Smooth muscle cell (in vitro differentiated cells): Measurements from ENCODE around the gene SOX10. TPM values are rescaled to one million over a fixed set of nuclear protein-coding genes. Genes with fewer than 3 reads are reported as not detected.

Experiments used
- DNase-seq: peaks from one replicate; lab custom pipeline; 2025; ENCODE audit not compliant: unreplicated experiment; lab: John Stamatoyannopoulos, UW
- H2AFZ ChIP-seq: fragments of 200-600 bp; sonication (generic); 2 replicates; pipeline ENCODE4 v1.6.0; 2016; ENCODE audit warnings: antibody characterized with exemption, low read depth, mild to moderate bottlenecking
- H3F3A ChIP-seq: fragments of 200-600 bp; sonication (generic); 2 replicates; pipeline ENCODE4 v1.6.0; 2017; ENCODE audit warnings: antibody characterized with exemption, low read depth
- H3K27ac ChIP-seq: fragments of 200-600 bp; sonication (generic); 2 replicates; pipeline ENCODE4 v1.5.1; 2016; ENCODE audit warnings: low read depth, mild to moderate bottlenecking
- H3K27me3 ChIP-seq: fragments of 200-600 bp; sonication (generic); 2 replicates; pipeline ENCODE4 v1.6.1; 2016; ENCODE audit warnings: low read depth, mild to moderate bottlenecking
- H3K36me3 ChIP-seq: fragments of 200-600 bp; sonication (generic); 2 replicates; pipeline ENCODE4 v1.5.1; 2016; ENCODE audit warnings: low read depth
- H3K4me1 ChIP-seq: fragments of 200-600 bp; sonication (generic); 2 replicates; pipeline ENCODE4 v1.5.1; 2016; ENCODE audit warnings: low read depth
- H3K4me2 ChIP-seq: fragments of 200-600 bp; sonication (generic); 2 replicates; pipeline ENCODE4 v1.6.0; 2016; ENCODE audit warnings: mild to moderate bottlenecking
- H3K4me3 ChIP-seq: fragments of 200-600 bp; sonication (generic); 2 replicates; pipeline ENCODE4 v1.5.1; 2016; ENCODE audit warnings: mild to moderate bottlenecking
- H3K79me2 ChIP-seq: fragments of 200-600 bp; sonication (generic); 2 replicates; pipeline ENCODE4 v1.6.0; 2016; ENCODE audit warnings: low read depth, mild to moderate bottlenecking
- H3K9ac ChIP-seq: fragments of 200-600 bp; sonication (generic); 2 replicates; pipeline ENCODE4 v1.6.0; 2016; ENCODE audit warnings: low read depth
- H3K9me3 ChIP-seq: fragments of 200-600 bp; sonication (generic); replicated peaks from 2 replicates; pipeline ENCODE4 v1.5.1; 2016; ENCODE audit warnings: low read depth
- H4K20me1 ChIP-seq: fragments of 200-600 bp; sonication (generic); 2 replicates; pipeline ENCODE4 v1.6.0; 2016; ENCODE audit warnings: low read depth
- CTCF ChIP-seq: fragments of 200-600 bp; sonication (generic); IDR thresholded peaks from 2 replicates; pipeline ENCODE4 v1.5.1; 2017; ENCODE audit warnings: borderline replicate concordance, mild to moderate bottlenecking, antibody characterized with exemption; ENCODE audit not compliant: insufficient read depth, poor library complexity, severe bottlenecking
- WGBS: methylation state at CpG from one replicate; pipeline ENCODE4 v1.1.7; 2016; ENCODE audit warnings: low lambda C conversion rate; 5-methylcytosine and 5-hydroxymethylcytosine counted together
- polyA plus RNA-seq: library from polyadenylated mRNA; unstranded; fragments of >200 nt; fragmentation: Nextera tagmentation; extraction: Ambion mirVana; gene quantifications from 2 replicates; pipeline ENCODE4 v1.2.1, GENCODE V29; 2016
- total RNA-seq: library from RNA; depleted of rRNA; stranded (reverse); fragments of >200 nt; gene quantifications from 2 replicates; pipeline ENCODE4 v1.2.3, GENCODE V29; 2014

SOX10 gene
- total and polyA plus RNA-seq, 2 experiments from 2014 or later, result not detected

- DNase-seq, result no peak
- no peak overlapping the region for H3K9ac ChIP-seq
- H3K79me2 ChIP-seq, result no peaks in the 10 kb centered on the region
- H3K4me1 ChIP-seq, result peaks cover 13% of the 10 kb centered on the region
- no peaks in the 10 kb centered on the region for H3K27me3 ChIP-seq
- TF ChIP-seq CTCF, result no peak
- WGBS, result 76% methylated on average over 27 of the region's 33 CpGs
- no peak overlapping the region for H2AFZ ChIP-seq
- no peaks in the 10 kb centered on the region for H4K20me1 ChIP-seq
- H3K27ac ChIP-seq, result no peak overlapping the region
- no peaks in the 10 kb centered on the region for H3K36me3 ChIP-seq
- no peaks in the 10 kb centered on the region for H3F3A ChIP-seq
- H3K9me3 ChIP-seq, result no peaks in the 10 kb centered on the region
- no peak overlapping the region for H3K4me3 ChIP-seq
- H3K4me2 ChIP-seq, result no peak overlapping the region
Measured at GRCh38 chr22:38016182-38017151, 32.1 kb upstream of the SOX10 start.

GRCh38 chr22:38014083-38014482, 29.7 kb upstream of the SOX10 start:
- H3K9ac ChIP-seq, result no peak overlapping the region
- no peak for TF ChIP-seq CTCF
- no peak overlapping the region for H3K4me2 ChIP-seq

GRCh38 chr22:38012604-38013072, 28.3 kb upstream of the SOX10 start:
- Histone ChIP-seq H4K20me1 (no peaks in the 10 kb centered on the region), H2AFZ (no peak overlapping the region), H3K36me3 (no peaks in the 10 kb centered on the region), H3K9ac (no peak overlapping the region), H3K4me1 (peaks cover 13% of the 10 kb centered on the region), H3K79me2 (no peaks in the 10 kb centered on the region), H3K9me3 (no peaks in the 10 kb centered on the region), H3K27me3 (no peaks in the 10 kb centered on the region), H3F3A (no peaks in the 10 kb centered on the region), H3K27ac (no peak overlapping the region), H3K4me3 (no peak overlapping the region), H3K4me2 (no peak overlapping the region)
- DNase-seq, result no peak
- 90% methylated on average over 7 of the region's 7 CpGs for WGBS
- no peak for TF ChIP-seq CTCF

More at GRCh38 chr22:38014083-38014482, 29.7 kb upstream of the SOX10 start:
- 100% methylated on average over 1 of the region's 1 CpG for WGBS
- peaks cover 13% of the 10 kb centered on the region for H3K4me1 ChIP-seq
- H3K9me3 ChIP-seq, result no peaks in the 10 kb centered on the region
- no peak overlapping the region for H2AFZ ChIP-seq
- DNase-seq, result no peak
- H3K79me2 ChIP-seq, result no peaks in the 10 kb centered on the region
- H3K27me3 ChIP-seq, result no peaks in the 10 kb centered on the region
- H3K4me3 ChIP-seq, result no peak overlapping the region
- no peaks in the 10 kb centered on the region for H3K36me3 ChIP-seq
- H3K27ac ChIP-seq, result no peak overlapping the region
- no peaks in the 10 kb centered on the region for H3F3A ChIP-seq
- no peaks in the 10 kb centered on the region for H4K20me1 ChIP-seq
